GM19193 (cell line): ENCODE measurements around the gene OPRM1.

Source experiments
- POLR2A ChIP-seq: IDR thresholded peaks from 4 replicates; pipeline ENCODE4 v1.6.1; 2011; ENCODE audit not compliant: insufficient read depth, insufficient read length; ENCODE audit errors: extremely low read depth

The OPRM1 gene

DNA sequence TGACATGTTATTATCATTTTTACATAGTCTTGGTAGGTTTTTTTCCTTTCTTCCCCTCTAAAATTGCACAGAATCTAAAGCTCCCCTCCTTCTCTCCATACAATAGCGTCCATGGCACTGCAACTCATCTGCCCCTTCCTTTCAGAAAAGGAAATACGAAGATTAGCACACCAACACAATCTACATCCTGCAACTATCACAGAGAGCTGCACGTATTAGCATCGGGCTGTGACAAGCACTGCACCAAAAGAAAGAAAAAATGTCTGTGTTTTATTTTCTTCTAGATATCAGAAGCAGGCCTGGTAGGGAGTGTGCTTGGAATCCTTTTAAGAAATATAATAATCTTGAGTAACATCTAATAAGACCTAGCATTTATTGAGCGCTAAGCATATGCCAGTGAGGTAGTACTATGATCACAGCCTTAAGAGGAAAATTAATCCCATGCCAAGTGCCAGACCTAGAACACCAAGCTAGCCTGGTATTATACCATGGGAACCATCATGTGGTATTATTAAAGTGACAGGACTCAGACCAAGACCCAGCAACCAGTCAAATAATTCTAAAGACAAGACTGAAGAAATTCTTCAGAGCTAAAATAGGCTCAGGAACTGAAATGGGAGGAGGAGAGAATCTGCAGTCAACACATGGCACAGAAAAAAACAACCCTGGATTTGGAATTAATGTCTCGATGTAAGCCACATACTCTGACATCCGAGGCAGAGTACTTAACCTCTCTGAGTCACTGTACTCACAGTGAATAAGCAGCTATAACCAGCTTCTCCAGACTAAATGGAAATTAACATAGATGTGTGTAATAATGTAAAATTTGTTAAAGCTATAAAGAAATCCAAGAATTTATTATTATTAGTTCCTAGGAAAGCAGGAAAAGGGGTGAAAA is 193.2 kb downstream of the OPRM1 start:
- TF ChIP-seq POLR2A, result no peak

DNA sequence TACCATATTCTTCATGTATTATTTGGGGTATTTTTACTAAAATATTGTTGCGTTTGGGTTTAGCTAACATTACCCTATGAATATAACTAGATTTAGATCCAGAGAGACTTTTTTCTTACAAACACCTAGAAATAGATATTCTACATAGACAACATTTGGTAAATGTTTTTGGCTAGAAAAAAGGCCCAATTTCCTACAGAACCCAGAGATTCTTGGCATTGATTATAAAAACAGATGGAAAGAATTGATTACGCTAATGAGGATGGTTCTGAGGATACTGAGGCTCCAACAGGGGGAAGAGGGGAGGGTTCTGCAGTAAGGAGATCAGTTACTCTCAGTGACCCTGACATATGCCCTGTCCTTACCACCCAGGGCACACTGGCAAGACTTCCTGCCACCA is 194.3 kb downstream of the OPRM1 start:
- TF ChIP-seq POLR2A, result no peak

DNA sequence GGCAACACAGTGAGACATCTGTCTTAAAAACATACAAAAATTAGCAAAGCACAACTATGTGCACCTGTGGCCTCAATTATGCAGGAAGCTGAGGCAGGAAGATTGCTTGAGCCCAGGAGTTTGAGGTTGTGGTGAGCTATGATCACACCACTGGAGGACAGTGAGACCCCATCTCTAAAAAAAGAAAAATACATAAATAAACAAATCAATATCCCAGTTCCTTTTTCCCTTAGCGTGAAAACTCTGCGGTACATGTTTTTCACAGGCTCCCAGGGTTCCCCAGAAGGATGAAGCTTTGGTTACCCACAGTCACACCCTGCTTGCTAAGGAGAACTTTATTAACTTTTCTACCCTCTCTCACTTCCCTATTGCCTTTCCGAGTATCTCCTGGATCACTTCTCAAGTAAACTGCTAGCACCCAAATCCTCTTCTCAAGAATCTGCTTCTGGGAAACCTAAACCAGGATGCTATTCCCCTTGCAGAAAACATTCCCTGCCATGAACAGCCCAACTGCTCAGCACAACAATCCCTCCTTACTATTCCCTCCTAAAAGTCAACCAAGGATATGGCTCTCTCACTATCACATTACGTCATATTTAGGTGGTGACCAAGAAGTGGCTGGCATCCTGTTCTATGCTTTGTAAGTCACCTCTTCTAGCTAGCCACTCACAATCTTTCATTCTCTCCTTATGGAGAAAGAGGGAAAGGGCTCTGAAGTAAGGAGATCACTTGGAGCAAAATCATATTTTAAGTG is 195.2 kb downstream of the OPRM1 start:
- TF ChIP-seq POLR2A, result no peak

DNA sequence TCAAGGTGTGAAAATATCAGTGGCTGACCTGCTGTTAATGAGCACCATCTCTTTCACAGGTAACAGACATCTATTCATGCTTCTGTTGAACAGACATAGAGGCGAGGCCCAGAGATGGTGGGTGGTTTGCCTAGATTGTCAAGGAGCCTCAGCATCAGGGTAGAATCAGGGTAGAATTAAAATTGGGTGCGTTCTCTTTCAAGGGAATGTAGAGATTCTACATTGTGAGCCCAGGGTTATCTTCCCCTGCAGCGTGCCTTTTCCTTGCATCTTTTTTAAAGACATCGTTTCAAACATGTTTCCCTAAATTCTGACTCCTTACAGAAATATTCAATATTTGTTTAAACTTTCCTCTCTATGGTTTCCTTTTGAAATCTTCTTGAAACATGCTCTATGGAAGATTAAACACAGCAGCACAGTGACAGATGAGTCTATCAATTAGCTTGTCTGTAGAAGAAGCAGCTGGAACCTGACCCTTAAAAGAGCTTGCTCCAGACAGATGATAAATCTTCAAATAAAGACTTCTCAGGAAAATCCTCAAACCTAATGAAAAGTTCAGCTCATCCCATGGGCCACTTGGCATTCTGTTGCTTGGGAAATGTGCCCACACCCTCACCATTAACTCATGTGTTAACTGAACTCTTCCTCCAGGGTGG is 197.7 kb downstream of the OPRM1 start:
- TF ChIP-seq POLR2A, result no peak

DNA sequence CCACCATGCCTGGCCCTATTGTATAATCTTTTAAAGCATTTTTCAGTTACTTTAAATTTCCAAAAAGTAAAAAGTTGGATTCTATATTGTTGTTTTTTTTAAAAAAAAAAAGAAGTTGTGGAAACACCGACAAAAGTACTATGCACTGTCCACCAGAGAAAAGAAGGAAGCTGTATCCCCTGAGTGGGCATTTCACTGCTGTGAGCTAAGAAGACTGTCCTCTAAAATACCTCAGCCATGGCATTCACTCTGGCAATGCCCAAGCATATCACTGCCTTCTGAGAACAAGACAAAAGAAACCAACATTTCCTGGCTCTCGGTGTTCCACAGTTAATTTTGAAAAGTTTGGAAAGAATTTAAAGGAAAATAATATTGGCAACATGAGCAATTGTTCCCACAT is 199.8 kb downstream of the OPRM1 start:
- no peak for TF ChIP-seq POLR2A

DNA sequence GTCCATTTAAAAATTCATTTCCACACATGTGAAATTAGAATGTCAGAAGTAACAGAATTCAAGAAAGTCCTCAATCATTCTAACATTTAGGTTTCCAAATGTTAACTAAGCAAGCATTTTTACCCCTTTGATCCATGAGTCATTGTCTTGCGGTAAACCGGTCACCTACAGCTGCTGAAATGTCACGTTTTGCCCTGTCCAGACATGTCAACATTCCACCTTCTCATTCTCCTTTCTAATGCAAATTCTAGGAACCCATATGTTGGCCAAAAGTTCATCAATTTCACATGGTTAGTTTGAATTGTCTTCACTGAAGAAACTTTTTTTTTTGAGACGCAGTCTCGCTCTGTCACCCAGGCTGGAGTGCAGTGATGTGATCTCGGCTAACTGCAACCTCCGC is 200.4 kb downstream of the OPRM1 start:
- no peak for TF ChIP-seq POLR2A

DNA sequence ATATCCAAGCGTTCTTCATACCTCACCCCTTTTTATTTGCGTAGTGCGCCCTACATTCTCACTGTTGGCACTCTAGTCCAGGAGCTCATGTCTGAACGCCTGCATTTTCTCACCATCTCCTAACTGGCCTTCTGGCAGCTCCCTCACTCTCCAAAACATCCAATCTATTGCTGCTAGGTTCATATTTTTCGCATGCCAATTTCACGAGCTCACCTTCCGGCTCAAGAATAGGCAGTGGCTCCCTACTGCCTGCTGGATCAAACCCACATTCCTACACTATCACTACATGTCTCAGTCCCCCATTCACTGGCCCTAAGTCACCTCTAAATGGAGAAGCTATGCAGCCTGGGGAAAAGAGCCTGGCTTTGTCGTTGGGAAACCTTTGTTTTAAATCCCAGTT is 202.5 kb downstream of the OPRM1 start:
- TF ChIP-seq POLR2A, result no peak

DNA sequence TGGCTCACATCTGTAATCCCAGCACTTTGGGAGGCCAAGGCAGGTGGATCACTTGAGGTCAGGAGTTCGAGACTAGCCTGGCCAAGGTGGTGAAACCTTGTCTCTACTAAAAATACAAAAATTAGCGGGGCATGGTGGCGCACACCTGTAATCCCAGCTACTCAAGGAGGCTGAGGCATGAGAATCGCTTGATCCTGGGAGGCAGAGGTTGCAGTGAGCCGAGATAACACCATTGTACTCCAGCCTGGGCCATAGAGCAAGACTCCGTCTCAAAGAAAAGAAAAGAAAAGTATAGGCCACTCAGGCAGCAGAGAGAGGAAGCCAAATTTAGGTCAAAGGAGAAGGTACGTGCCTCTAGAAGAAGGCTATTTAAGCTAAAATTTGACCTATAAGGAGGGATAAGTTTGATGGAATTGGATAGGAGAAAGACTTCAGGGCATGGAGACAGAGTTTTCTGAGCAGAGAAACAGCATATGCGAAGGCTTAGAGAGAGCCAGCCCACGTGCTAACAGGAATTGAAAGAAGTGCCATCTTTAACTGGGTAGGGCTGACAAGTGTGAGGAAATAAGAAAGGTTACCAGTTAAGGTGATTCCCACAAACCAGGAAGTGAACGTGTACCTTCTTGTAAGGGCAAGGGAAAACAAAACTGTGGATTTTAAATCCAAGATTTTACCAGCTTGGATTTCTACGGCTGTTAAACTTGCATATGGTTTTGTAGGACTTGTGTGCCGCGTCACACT is 203.7 kb downstream of the OPRM1 start:
- TF ChIP-seq POLR2A, result no peak

DNA sequence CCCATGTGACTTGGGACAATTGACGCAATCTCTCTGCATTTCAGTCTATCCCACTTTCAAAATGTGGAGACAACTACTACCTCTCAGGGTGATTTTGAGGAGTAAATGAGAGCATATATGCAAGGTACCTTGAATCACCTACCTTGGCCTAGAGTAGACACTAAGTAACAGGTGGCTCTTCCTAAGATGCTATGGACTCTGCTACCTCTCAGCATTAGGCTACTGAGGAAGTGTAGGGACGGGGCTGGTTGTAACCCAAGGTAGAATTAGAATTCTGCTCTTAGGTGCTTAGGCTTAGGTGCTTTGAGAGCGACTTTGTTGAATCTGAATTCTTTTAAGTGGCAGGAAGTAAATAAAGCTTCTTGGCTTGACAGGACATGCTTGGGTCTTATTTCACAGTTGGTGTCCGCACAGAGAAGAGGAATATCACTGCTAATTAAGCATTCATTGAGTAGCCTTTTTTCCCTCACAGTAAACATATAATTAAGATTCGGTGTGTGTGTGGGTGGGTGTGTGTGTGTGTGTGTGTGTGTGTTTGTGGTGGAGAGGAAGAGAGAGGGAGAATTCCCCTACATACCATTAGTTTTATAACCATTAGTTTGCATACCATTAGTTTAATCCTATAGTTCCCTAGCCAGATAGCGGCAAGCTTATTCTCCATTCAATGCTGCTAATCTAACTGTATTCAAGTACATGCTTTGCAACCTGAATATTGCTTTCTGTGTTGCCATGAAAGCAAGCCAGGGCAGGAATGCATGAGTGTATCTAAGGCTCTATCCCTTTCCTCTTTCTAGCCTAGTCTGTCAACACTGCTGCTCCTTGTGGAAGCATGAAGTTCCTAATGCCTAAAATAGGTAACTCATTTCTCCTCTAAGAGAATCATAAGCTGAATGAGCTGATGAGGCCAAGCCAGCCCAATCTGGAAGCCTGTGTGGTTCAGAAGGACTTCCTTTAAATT is 205.0 kb downstream of the OPRM1 start:
- no peak for TF ChIP-seq POLR2A

DNA sequence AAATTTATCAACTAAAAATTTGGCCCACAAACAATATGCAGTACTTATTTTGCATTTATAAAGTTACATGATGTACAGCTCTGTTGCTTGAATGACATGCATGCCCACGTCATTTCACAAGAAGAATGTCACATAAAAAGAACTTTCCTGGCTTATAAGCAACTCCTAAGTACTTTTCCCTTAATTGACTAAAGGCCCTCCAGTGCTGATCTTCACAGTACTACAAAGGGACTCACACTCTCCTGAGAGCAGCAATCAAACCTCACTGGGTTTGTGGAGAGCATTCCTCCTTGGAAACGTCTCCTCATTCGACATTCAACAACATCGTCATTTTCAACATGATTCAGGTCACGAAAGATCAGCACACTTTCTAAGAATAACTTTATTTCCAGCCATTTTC is 206.5 kb downstream of the OPRM1 start:
- no peak for TF ChIP-seq POLR2A

DNA sequence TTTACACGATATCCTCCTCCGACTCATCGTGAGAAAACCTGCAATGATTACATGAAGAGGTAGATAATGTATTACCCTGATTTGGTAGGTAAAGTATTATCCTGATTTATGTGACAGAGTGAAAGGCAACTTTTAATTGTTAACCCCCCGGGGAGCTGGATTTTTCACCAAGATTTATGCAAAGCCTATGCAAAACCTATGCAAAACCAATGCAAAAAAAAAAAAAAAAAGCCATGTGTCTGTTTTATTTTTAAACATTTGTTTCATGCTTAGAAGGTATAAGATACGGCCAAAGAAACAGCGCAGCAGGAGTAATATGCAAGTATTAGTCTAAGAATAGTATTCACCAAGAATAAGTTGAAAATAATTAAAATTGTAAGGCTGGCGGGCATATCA is 207.7 kb downstream of the OPRM1 start:
- TF ChIP-seq POLR2A, result no peak

DNA sequence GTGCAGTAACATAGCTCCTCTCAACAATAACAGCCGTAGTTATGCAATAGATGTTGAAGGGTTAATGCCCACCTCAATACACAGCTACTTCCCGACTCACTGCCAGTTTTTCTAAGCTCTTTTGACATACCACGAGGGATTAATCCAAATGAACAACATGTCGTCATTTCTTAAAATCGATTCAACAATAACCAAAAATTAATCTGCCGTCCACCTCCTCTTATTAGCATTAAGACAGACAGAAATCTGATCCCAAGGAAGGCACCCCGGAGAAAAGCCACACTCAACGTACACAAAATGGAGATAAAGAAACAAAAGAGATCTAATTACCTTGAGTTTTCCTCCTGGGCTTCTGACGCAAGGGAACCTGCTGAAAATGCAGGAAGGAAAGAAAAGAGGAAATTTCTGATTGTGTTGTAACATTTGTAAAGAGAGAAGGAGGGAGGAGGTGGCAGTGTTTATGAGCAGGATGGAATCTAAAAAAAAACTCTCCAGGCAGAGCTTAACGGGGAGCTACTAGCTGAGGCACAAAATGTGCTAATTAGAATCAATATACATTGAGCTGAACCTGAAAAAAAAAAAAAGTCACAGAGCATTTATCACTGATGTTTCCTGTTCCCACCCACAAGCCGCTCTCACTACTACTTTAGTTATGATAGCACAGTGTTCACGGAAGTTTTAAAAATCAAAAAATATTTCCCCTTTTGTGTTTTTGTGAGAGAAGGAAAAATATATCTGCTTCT is 208.2 kb downstream of the OPRM1 start:
- no peak for TF ChIP-seq POLR2A
